ENCODE results near the gene PDIA6.

PDIA6 gene

DNA sequence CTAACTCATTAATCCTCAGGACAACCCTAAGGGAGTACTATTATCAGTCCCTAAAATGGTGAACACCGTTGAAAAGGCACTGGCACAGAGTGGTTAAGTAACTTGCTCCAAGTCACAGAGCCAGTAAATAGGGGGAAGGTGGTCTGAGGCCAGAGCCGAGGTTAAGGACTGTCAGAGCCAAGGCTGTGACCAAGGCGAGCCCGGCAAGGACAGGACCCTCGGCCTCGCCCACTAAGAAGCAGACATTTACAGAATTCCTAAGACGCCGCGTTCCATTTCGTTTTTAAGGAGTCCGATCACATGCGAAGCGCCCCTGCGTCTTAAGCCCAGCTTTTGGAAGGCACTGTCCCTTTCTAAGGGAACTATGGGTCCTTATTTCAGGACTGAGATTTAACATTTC lies 1.1 kb downstream of the PDIA6 start:
- TF ChIP-seq POLR2AphosphoS5 (IDR thresholded peaks at IDR 0.05; ENCODE audit: low read depth, low read length) (no peak), FOXP2 (optimal IDR thresholded peaks at IDR 0.05; ENCODE audit: borderline replicate concordance, extremely low read depth, extremely low read length, insufficient read depth) (no peak), TAF1 (IDR thresholded peaks at IDR 0.05; ENCODE audit: borderline replicate concordance, insufficient read depth, low read length) (no peak), SIN3A (IDR thresholded peaks at IDR 0.05; ENCODE audit: borderline replicate concordance, insufficient read depth, low read length) (no peak; the same call in 1 of the 2 replicates)
- TF ChIP-seq, protein P1, sequence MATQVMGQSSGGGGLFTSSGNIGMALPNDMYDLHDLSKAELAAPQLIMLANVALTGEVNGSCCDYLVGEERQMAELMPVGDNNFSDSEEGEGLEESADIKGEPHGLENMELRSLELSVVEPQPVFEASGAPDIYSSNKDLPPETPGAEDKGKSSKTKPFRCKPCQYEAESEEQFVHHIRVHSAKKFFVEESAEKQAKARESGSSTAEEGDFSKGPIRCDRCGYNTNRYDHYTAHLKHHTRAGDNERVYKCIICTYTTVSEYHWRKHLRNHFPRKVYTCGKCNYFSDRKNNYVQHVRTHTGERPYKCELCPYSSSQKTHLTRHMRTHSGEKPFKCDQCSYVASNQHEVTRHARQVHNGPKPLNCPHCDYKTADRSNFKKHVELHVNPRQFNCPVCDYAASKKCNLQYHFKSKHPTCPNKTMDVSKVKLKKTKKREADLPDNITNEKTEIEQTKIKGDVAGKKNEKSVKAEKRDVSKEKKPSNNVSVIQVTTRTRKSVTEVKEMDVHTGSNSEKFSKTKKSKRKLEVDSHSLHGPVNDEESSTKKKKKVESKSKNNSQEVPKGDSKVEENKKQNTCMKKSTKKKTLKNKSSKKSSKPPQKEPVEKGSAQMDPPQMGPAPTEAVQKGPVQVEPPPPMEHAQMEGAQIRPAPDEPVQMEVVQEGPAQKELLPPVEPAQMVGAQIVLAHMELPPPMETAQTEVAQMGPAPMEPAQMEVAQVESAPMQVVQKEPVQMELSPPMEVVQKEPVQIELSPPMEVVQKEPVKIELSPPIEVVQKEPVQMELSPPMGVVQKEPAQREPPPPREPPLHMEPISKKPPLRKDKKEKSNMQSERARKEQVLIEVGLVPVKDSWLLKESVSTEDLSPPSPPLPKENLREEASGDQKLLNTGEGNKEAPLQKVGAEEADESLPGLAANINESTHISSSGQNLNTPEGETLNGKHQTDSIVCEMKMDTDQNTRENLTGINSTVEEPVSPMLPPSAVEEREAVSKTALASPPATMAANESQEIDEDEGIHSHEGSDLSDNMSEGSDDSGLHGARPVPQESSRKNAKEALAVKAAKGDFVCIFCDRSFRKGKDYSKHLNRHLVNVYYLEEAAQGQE (IDR thresholded peaks at IDR 0.05; ENCODE audit: insufficient read depth in 1 of 2, low read depth in 2 of 2, low read length in 2 of 2), result no peak

DNA sequence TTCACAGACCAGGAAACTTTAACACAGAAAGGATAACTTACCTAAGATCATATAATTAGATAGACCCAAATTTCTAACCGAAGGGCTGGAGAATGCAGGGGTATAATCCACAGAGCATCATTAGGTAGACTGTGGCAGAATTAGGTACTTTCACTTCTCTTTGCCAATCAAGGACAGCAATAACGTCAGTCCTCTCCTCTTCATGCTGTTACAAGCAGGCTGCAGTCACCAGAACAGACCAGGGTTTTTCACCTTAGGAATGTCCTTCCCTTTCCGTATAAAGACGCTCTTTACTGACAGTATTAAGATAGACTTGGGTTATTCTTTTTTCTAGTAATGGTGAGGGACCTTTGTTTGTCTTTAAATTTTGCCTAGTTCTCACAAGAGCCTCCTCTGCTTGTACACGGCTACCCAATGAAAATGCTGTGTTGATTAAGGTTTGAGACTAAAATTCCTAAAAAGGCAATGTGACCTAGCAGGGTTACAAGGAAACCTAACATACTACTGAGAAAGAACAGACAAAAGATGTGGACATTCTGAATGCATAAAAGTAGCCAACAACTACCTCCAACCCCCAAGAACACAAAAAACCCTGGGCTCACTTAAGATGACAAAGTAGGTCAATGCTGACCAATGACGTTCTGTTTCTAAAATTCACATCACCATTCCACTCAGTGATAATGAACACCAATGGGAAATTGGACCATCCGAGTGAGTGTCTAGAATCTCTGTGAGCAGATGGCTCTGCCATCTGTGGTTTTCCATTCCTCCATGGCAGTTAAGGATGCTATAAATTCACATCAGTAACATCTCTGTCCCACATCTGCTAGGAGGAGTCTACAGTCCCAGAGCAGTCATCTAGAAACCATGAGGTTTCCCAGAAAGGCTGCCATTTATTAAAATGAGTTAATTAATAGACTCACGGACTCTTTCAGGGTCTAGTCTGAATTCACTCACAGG lies 2.1 kb downstream of the PDIA6 start:
- TF ChIP-seq FOXP2 (optimal IDR thresholded peaks at IDR 0.05; ENCODE audit: borderline replicate concordance, extremely low read depth, extremely low read length, insufficient read depth) (no peak), SIN3A (IDR thresholded peaks at IDR 0.05; ENCODE audit: borderline replicate concordance, insufficient read depth, low read length) (no peak), POLR2AphosphoS5 (IDR thresholded peaks at IDR 0.05; ENCODE audit: low read depth, low read length) (no peak)

DNA sequence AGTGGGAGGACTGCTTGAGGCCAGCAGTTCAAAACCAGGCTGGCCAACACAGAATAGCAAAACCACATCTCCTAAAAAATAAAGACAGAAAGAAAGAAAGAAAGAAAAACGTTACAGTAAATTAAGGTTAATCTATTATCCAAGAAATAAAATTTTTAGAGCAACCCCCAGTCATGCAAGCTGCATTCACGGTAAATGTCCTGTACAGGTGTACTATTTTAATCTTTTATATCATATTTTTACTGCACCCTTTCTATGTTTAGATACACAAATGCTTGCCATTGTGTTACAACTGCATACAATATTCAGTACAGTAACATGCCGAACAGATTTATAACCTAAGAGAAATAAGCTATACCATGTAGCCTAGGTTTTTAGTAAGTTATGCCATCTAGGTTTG lies 6.0 kb downstream of the PDIA6 start:
- TF ChIP-seq, protein P1 (IDR thresholded peaks at IDR 0.05; ENCODE audit: insufficient read depth in 1 of 2, low read depth in 2 of 2, low read length in 2 of 2), result no peak
- TF ChIP-seq POLR2AphosphoS5 (IDR thresholded peaks at IDR 0.05; ENCODE audit: low read depth, low read length), result no peak
- no peak for TF ChIP-seq TAF1 (IDR thresholded peaks at IDR 0.05; ENCODE audit: borderline replicate concordance, insufficient read depth, low read length)
- TF ChIP-seq FOXP2 (optimal IDR thresholded peaks at IDR 0.05; ENCODE audit: borderline replicate concordance, extremely low read depth, extremely low read length, insufficient read depth), result no peak
- TF ChIP-seq SIN3A (IDR thresholded peaks at IDR 0.05; ENCODE audit: borderline replicate concordance, insufficient read depth, low read length), result no peak

DNA sequence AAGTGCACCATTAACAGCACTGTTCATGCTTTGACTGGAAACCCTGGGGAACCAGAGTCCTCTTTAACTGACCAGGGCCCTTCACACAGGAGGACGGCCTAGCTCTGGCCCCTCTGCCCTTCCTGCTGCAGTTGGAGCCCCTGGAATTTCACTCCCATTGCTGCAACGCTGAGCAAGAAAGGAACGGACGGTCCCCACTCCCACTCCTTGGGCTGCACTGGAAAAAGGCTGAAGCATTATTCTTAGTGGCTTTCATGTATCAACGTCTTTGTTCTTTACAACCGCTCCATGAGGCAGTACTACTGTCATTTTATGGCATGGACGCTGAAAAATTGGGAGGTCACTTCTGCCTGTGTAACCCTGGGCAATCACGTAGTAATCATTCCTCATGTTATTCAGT lies 9.9 kb downstream of the PDIA6 start:
- TF ChIP-seq FOXP2 (optimal IDR thresholded peaks at IDR 0.05; ENCODE audit: borderline replicate concordance, extremely low read depth, extremely low read length, insufficient read depth) (no peak), SIN3A (IDR thresholded peaks at IDR 0.05; ENCODE audit: borderline replicate concordance, insufficient read depth, low read length) (no peak), TAF1 (IDR thresholded peaks at IDR 0.05; ENCODE audit: borderline replicate concordance, insufficient read depth, low read length) (no peak), POLR2AphosphoS5 (IDR thresholded peaks at IDR 0.05; ENCODE audit: low read depth, low read length) (no peak)
- TF ChIP-seq, protein P1 (IDR thresholded peaks at IDR 0.05; ENCODE audit: insufficient read depth in 1 of 2, low read depth in 2 of 2, low read length in 2 of 2), result no peak

DNA sequence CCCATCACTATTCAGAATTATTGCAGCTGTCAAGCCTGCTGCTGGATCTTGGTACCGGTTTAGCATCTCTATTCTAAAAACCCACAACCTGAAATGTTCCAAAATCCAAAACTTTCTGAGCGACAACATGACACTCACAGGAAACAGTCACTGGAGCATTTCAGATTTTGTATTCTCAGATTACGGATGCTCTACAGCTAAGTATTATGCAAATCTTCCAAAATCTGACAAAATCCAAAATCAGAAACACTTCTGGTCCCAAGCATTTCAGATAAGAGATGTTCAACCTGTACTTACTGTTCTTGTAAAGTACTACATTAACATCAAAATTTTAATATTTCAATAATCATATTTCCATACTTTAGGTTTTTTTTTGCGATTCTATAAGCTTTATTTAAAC lies 12.4 kb downstream of the PDIA6 start:
- TF ChIP-seq, protein P1 (IDR thresholded peaks at IDR 0.05; ENCODE audit: insufficient read depth in 1 of 2, low read depth in 2 of 2, low read length in 2 of 2), result no peak
- TF ChIP-seq SIN3A (IDR thresholded peaks at IDR 0.05; ENCODE audit: borderline replicate concordance, insufficient read depth, low read length), result no peak
- TF ChIP-seq POLR2AphosphoS5 (IDR thresholded peaks at IDR 0.05; ENCODE audit: low read depth, low read length), result no peak
- no peak for TF ChIP-seq FOXP2 (optimal IDR thresholded peaks at IDR 0.05; ENCODE audit: borderline replicate concordance, extremely low read depth, extremely low read length, insufficient read depth)
- TF ChIP-seq TAF1 (IDR thresholded peaks at IDR 0.05; ENCODE audit: borderline replicate concordance, insufficient read depth, low read length), result no peak

All from PFSK-1 (cell line).